ENCODE results near the gene ZNF564. TPM values are rescaled to one million over a fixed set of nuclear protein-coding genes. Genes with fewer than 3 reads are reported as not detected.
"Not testable (repeated sequence)": the region's sequence is repeated elsewhere in the genome, so short reads cannot be mapped to it uniquely, and the experiment has no call there.

ZNF564 gene
- total RNA-seq, 4 donors from 2014 or later, result 3.3 to 5.0 (median 4.5) TPM

DNA sequence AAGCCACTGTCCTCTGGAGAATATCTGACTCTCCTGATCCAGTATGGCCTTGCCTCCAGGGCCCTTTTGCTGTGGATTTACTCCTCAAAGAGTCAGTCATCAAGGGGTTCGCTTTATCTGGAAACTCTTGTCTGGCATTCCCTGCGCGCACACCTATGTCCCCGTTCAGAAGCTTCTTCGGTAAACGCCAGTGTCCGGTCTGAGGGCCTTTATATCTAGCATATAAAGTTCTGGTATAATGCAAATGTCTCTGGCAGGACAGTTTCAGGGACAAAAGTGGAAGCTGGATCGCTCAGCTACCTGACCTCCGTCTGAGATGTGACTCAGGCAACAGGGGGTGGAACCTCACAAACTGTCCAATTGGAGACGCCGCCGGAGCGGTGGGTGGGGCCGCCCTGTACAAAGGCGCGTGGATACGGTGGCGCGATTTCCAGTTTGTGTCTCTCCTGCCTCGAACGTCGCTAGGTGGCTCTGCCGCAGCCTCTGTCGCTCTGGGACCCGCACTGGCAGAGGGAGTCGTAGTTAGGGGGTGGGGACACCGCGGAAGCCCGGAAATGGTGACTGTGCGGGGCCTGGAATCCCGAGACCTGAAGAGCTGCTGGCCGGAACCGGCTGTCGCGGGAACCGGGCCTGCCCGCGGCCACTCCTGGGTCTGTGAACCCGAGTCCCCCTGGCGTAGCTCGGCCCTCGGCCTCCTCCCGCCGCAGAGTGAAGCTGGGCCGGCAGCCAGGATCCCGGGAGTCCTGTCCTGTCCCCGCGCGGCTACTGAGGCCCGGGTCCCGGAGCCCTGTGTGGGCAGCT, 56.1 kb downstream of the ZNF564 start:
- intact Hi-C loops (cut with DNase I; ENCODE audit: low total_unique reads) (loop anchor here (1.0 to 5.0 kb wide), 2 partner anchors 53 to 56 kb away; partner anchors contain the start of genes ZNF443 and ZNF564), in situ Hi-C loops (cut with MboI; ENCODE audit: low sequenced_read_pairs in 4 of 4) (no loop called here)
- peaks cover 3% of the 10 kb centered on the region in 2 donors for H3K4me1 ChIP-seq
- ATAC-seq (peak; percentile 98 to 99), DNase-seq (peak; percentile 89)
- peak overlapping the region; percentile 64 to 72 (median 69) for H3K4me3 ChIP-seq
- peak overlapping the region; percentile 77 to 84 (median 80) for H3K27ac ChIP-seq
- no peaks in the 10 kb centered on the region for H3K36me3 ChIP-seq
- peak in 2 of 5 experiments; percentile 38 for TF ChIP-seq CTCF (IDR thresholded peaks at IDR 0.05 in 4 of 5, conservative IDR thresholded peaks at IDR 0.05 in 1 of 5)
- peak; percentile 43 to 69 for TF ChIP-seq POLR2A (IDR thresholded peaks at IDR 0.05)
- H3K27me3 ChIP-seq, result no peaks in the 10 kb centered on the region
- H3K9me3 ChIP-seq, result no peaks in the 10 kb centered on the region

DNA sequence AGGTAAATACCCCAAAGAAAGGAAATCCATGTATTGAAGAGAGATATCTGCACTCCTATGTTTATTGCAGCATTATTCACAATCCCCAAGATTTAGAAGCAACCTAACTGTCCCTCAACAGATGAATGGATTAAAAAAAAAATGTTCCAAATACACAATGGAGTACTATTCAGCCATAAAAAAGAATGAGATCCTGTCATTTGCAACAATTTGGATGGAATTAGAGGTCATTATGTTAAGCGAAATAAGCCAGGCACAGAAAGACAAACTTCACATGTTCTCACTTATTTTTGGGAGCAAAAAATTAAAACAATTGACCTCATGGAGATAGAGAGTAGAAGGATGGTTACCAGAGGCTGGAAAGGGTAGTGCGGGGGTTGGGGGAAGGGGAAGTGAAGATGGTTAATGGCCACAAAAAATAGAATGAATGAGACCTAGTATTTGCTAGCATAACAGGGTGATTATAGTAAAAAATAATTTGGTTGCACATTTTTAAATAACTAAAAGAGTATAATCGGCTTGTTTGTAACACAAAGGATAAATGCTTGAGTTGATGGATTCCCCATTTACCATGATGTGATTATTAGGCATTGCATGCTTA, 56.9 kb downstream of the ZNF564 start:
- Histone ChIP-seq H3K27ac (peak overlapping the region; percentile 77 to 84 (median 80)), H3K9me3 (no peaks in the 10 kb centered on the region), H3K4me3 (peak overlapping the region; percentile 64 to 72 (median 69)), H3K36me3 (no peaks in the 10 kb centered on the region), H3K27me3 (no peaks in the 10 kb centered on the region), H3K4me1 (peaks cover 3% of the 10 kb centered on the region in 2 donors)
- DNase-seq (no peak), ATAC-seq (no peak)
- in situ Hi-C loops (cut with MboI; ENCODE audit: low sequenced_read_pairs in 4 of 4), result no loop called here
- intact Hi-C loops (cut with DNase I; ENCODE audit: low total_unique reads), result no loop called here
- no peak for TF ChIP-seq POLR2A (IDR thresholded peaks at IDR 0.05)
- no peak for TF ChIP-seq CTCF (IDR thresholded peaks at IDR 0.05 in 4 of 5, conservative IDR thresholded peaks at IDR 0.05 in 1 of 5)

DNA sequence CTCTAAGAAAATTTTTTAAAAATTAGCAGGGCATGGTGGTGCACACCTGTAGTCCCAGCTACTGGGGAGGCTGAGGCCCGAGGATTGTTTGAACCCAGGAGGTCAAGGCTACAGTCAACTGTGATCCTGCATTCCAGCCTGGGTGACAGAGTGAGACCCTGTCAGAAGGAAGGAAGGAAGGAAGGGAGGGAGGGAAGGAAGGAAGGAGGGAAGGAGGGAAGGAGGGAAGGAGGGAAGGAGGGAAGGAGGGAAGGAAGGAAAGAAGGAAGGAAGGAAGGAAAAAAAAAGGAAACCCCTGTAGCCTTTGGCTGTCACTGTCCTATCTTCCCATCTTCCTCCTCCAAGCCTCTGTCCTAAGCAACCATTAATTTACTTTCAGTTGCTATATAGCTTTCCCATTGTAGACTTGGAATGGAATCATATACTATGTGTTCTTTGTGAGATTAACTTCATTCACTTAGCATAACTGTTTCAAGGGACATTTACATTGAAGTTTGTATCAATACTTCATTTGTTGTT, 65.0 kb downstream of the ZNF564 start:
- in situ Hi-C loops (cut with MboI; ENCODE audit: low sequenced_read_pairs in 4 of 4); intact Hi-C loops (cut with DNase I; ENCODE audit: low total_unique reads); H3K9me3 ChIP-seq; H3K4me1 ChIP-seq; H3K4me3 ChIP-seq; ATAC-seq; H3K27ac ChIP-seq; DNase-seq; H3K36me3 ChIP-seq; H3K27me3 ChIP-seq: not testable (repeated sequence)

GRCh38 chr19:12485571-12485970, 65.7 kb downstream of the ZNF564 start:
- no peak overlapping the region for H3K4me3 ChIP-seq
- no peaks in the 10 kb centered on the region for H3K36me3 ChIP-seq
- no peak for DNase-seq
- peaks cover 6 to 7% of the 10 kb centered on the region in 2 donors for H3K4me1 ChIP-seq
- no peak overlapping the region for H3K27ac ChIP-seq
- H3K9me3 ChIP-seq, result no peaks in the 10 kb centered on the region
- in situ Hi-C loops (cut with MboI; ENCODE audit: low sequenced_read_pairs in 4 of 4) (no loop called here), intact Hi-C loops (cut with DNase I; ENCODE audit: low total_unique reads) (no loop called here)
- TF ChIP-seq POLR2A (IDR thresholded peaks at IDR 0.05) (no peak), CTCF (IDR thresholded peaks at IDR 0.05 in 4 of 5, conservative IDR thresholded peaks at IDR 0.05 in 1 of 5) (no peak)
- no peaks in the 10 kb centered on the region for H3K27me3 ChIP-seq
- ATAC-seq, result no peak

DNA sequence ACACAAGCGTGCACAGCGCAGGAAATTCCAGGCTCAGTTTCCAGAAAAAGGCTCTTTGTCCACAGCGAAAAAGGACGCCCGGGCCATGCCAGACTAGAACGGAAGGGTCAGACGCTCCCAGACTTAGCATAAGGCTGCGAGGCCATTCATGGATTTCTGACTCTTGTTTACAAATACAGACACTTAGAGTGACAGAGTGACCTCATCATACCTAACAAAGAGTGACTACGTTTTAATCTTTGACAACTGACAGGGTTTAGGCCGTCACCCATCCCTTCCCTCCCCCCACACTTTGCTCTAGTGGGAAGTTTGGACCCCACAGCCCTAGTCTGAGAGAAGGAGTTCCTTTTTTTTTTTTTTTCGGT, 66.2 kb downstream of the ZNF564 start:
- DNase-seq, result no peak
- H3K4me3 ChIP-seq, result peak overlapping the region; percentile 66 to 97 (median 87)
- peak; percentile 42 to 57 for ATAC-seq
- H3K36me3 ChIP-seq, result no peaks in the 10 kb centered on the region
- no peaks in the 10 kb centered on the region for H3K9me3 ChIP-seq
- H3K4me1 ChIP-seq, result peaks cover 6 to 7% of the 10 kb centered on the region in 2 donors
- no peak for TF ChIP-seq POLR2A (IDR thresholded peaks at IDR 0.05)
- H3K27ac ChIP-seq, result peak overlapping the region; percentile 62 to 74 (median 68)
- intact Hi-C loops (cut with DNase I; ENCODE audit: low total_unique reads) (no loop called here), in situ Hi-C loops (cut with MboI; ENCODE audit: low sequenced_read_pairs in 4 of 4) (no loop called here)
- no peaks in the 10 kb centered on the region for H3K27me3 ChIP-seq

All from gastrocnemius medialis (tissue), 4 donors.